ENCODE measurements around the gene CELSR1.

Gene CELSR1

DNA sequence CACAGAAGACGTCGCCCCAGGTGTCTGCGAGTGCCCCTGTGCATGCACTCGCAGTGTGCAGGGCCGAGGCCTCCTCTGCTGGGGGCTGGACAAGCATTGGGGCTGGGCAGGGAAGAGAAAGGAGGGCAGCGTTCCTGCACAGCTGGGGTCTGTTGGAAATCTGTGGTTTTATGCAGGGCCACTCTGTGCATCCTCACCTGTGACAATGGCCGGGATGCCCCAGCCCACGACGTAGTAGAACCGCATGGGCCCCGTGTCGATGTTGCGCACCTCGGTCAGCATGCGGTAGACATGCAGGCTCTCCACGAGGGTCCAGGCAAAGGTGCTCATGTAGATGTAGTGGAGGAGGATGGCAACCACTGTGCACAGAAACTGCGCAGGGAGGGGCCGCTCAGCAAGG lies 164.7 kb downstream of the CELSR1 start:
- no peak for DNase-seq

DNA sequence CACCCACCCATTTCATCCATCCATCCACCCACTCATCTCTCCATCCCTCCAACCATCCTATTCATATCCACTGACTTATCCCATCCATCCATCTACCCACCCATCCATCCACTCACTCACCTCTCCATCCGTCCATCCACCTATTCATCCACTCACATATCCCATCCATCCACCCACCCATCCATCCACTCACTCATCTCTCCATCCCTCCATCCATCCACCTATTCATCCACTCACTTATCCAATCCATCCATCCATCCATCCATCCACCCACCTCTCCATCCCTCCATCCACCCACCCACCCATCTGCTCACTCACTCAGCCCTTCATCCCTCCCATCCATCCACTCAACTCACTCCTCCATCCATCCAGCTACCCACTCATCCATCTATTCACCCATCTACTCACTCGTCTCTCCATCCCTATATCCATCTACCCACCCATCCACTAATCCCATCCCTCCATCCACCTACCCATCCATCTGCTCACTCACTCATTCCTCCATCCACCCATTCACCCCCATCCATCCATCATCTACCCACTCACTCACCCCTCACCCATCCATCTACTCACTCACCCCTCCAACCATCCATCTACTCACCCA lies 165.7 kb downstream of the CELSR1 start:
- DNase-seq, result no peak

DNA sequence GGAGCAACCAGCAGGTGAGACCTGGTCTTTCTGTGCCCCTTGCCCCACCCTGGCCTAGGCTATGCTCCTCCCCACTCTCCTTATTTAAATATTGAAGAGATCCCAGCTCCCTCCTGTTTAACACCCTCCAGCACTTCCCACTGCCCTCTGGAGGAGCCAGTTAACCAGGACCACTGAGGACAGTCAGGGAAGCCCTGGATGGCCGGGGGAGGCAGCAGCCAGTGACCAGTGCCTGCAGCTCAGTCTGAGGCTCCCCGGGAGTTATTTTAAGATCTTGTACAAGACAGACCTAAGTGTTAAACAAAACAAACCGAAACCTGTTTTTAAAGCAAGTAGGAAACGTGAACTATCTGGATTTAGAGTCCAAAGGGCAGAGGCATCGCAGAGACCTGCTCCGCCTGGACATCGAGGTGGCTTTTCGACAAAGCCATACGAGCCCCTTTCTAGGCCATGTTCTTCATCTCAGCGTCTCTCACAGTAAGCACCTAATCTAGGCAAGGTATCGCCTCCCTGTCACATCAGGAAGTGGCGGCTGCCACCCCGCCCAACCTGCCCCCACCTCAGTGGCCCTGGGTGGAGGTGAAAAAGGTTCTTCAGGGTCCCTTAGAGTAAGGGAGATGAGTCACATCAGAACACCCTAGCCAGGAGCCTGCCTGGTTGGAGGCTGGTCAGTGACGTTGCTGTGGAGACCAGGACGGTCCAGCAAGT lies 166.7 kb downstream of the CELSR1 start:
- DNase-seq, result no peak

DNA sequence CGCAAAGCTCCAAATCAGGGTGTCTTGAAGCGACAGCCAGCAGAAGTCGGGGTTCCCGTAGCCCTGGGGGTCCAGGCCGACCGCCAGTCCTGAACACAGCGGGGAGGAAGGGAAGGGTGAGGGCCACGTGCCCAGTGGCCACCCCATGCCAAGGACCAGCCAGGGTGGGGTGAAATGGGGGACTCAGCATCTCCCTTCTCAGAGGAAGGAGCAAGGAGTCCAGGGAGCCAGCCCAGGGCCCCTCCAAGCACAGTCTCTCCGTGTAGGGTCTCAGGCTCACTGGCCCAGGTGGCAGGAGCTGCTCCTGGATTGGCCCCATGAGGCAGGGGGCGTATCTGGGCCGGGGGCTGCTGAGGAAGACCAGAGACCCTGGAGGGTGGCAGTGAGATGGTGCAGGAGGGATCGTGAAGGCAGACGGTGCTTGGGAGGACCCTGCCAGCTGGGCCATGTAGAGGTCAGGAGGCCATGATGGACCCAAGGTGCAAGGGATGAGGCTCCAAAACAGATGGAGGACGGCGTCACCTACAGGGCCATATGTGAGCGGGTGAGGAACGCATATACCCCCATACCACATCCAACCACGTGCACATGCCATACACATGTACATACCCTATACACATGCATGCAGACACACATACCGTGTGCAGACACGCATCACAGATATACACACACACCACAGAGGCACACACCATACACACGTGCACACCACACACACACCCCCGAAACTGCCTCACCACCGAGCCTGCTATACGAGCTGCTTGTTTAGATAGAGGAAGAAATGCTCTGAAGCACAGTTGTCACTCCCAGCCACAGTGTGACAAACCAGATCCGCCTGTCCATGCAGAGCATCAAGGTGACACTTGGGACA lies 167.5 kb downstream of the CELSR1 start:
- no peak for DNase-seq

DNA sequence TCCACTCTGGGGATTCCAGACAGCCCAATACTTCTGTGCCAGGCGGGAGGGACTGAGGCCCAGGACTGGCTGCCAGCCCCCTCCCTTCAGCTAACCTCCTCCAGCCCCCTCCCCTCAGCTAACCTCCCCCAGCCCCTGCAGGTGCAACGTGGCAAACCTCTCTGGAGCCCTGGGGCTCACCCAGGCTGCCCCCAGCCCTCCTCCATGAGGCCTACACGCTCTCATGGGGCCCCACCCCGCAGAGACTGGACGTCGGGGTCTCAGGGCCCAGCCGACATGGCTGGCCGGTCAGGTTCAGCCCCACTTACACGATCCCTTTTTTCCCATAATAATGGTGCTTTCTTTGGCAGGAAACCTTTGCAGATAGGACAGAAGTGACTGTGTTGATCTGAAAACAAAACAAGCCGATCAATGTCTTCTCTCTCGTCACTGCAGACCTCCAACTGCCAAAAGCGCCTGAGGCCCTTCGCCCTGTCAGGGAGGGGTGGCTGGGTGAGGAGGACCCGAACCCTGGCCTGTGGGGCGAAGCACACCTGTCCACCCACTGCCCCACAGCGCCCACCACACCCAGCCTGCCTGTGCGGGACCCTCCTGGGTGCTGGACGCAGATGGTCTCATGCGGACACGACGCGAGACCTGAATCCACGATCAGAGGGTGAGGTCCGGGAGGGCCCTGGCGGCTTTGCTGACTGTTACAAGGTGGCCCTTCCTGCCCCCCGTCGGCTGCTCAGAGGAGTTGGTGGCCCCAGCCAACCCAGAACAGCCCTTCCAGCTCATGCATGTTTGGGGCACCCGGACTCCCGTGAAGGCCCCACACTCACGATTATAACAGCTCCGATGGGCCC lies 168.3 kb downstream of the CELSR1 start:
- no peak for DNase-seq

DNA sequence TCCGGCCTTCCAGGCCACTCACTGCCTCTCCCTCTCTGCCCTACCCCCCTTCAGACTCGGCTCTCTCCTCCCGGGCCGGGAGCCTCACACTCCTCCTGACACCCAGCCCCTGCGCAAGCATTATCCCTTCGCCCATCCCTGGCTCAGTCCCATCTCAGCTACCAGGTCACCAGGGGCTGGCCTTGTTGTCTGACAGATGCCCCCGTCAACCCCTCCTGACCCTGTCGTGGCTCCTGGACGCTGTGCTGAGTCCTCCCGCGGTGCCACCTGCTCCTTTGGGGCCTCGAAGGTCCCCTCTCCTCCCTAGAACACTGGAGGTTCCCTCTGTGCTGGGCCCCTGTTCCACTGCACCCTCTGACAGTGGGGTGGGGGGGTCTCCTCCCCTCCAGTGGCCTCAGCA lies 169.0 kb downstream of the CELSR1 start:
- no peak for DNase-seq

DNA sequence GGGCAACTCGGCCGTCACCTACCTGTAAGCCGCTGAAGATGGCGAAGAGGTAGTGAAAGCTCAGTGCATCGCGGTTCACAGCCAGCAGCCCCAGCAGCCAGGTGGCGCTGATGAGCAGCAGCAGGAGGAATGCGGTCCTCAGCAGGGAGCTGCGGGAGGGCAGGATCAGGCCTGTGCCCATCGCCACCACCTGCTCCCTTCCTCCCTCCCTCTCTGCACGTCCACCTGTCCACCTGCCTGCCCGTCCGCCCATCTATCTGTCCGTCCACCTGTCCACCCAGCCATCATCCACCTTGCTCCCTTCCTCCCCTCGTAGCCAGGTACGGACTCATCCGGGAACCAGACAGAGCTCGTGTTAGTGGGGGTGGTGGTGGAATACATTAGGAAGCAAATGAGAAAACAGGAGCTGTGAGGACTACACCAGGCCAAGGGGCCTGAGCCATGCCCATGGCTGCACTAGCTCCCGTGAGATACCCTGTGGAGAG lies 169.7 kb downstream of the CELSR1 start:
- DNase-seq, result no peak

DNA sequence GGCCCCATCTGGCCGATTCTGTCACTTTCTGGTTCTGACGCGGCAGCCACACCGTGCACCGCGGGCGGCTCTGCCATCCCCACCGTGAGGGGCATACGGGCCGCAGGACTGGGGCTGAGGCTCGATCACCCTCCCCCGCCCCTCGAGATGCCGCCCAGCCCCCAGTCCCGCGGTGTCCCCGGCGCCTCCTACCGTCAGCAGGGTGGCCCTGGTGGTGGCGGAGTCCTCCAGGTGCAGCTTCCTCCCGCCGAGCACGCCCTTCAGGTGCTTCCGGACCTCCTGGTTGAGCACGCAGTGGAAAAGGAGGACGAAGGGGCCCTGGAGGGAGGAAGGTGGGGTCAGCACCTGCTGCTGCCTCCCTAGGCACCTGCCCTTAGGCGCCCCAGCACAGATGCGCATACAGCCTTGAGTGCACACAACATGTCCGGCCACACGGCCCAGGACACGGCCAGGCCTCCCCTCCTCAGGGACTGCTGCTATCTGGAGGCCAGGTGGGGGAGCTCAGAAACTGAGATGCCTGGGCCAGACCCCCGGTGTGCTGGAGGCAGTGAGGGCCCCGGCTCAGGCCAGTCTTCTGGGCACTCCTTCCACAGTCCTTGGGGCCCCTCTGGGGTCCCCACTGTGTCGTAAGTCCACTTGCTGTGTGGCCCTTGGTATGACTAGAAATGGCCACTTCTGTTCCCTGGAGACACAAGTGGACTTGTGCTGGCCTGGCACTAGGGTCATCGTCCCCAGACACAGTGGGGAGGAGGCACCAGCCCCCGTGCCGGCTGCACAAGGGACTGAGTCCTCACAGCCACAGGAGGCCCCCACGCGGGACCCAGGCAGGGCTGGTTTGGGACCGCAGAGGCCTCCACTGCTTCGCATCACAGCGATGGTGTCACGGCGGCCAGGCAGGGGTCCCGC lies 170.4 kb downstream of the CELSR1 start:
- DNase-seq, result no peak

DNA sequence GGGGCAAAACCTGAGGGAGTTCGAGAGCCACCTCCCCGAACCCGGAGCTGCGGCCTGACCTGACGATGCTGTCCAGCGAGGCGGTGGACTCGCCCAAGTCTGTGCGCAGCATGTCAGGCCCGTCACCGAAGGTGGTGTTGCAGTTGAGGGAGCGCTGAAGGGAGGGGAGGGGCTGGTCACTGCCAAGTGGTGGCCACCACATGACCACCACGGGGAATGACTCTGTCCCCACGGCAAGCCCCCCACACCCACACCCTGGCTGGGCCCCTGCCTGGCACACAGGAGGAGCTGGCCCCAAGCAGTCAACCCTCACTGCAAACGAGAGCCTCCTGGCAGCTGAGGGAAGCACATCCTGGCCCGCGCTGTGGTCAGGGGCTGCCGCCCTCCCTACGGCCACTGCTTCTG lies 171.1 kb downstream of the CELSR1 start:
- DNase-seq, result no peak

DNA sequence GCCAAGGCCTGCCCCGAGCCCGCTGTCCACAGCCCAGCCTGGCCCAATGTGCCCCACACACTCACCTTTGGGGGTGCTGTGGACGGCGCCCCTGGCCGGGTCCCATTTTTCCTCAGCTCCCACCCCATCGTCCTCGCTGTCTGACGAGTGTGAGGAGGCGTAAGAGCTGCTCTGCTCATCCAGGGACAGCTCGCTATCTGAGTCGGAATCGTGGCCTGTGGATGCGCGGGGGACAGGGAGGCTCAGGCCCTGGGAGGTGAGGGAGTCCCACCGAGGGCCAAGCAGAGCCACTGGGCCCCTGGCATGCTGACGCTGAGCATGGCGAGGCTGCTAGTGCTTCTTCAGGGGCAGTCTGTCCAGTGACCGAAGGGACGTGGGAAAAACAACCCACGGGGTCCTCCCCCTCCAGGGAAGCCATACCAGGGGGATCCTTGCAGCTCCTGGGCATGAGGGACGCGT lies 172.2 kb downstream of the CELSR1 start:
- no peak for DNase-seq

DNA sequence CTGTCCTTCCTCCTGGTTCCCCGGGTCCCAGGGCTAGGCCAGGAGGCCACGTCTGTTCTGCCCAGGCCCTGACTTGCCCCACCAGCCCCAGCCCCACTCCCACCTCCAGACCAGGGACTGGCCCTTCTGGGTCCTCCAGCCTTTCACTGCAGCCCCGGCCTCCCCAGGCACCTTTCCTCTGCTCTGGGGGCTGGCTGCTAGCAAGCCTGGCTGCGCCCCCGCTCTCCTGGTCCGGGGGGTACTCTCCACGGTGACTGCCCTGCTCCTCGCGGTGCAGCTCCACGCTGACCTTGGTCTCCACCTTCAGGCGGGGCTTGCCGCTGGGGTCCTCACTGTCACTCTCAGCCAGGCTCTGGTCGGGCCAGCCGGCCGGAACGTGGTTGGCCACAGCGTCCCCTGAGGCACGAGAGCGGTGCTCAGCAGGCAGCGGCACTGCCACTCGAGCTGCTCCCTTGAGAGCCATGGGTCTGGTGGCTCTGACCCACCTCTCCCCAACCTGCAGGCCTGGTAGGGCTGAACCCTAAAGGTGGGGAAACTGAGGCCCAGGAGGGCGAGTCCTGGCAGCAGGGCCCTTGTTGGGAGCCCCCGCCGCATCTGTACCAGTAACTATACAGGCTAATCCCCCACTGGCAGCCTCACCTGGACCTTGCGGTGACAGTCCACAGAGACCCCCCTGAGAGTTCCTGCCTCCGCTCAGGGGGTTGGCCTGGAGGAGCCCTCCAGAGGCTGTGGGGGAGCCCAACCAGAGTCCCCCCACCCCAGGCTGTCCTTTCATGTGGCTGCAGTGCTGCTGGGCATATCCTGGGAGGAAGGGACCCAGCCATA lies 172.9 kb downstream of the CELSR1 start:
- DNase-seq, result no peak

DNA sequence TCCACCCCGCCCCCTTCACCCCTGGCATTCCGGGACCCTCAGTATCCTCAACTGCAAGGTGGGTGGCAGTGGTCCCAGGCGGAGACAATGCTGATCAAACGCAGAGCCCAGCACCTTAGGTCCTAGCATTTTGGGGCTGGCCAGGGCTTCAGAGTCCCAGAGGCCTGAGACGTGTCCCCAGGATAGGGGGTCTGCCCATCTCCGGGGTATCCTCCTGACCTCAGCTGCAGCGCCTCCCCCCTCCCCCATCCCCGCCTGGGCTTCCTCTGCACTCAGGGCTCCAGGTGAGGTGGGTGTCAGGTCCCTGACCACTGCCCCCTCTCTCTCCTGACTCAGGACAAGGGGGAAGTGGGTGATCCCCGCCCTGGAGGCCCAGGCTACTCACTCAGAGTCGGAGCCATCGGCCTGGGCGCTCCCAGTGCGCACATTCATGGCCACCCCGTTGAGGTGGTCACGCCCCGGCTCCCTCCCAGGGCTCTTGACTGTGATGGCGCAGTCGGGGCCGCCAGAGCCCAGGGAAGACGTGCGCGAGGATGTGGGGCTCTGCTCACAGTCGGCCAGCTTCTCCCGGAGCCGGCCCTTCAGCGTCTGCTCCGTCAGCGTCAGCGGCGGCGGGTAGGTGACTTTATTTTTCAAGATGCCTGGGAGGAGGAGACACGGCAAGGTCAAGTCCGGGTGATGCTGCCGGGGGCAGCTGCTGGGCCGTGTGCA lies 173.7 kb downstream of the CELSR1 start:
- DNase-seq, result no peak

DNA sequence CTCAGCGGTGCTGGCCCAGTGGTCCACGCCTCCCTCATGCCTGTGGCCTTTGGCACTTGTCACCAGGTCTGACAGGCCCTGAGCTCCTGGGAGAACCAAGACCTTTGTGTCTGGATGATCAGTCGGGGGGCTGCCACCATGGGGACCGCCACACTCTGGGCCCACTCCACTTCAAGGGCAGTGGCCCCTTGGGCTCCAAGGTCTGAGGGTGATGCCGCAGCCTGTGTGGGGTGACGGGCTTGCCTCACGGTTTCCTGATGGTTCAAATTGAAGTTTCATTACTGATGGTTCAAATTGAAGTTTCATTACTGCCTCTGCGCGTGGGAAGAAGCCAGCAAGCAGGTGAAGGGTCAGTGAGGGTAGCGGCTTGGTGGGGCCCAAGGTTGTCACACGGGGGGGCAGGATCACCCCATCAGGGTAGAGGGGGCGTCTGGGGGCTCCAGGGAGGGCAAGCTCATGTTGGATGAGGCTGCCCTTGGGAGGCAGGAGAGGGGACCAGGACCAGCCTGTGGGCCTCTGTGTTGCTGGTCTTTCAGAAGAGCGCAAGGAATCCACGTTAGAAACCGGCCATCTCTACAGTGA lies 174.4 kb downstream of the CELSR1 start:
- no peak for DNase-seq

DNA sequence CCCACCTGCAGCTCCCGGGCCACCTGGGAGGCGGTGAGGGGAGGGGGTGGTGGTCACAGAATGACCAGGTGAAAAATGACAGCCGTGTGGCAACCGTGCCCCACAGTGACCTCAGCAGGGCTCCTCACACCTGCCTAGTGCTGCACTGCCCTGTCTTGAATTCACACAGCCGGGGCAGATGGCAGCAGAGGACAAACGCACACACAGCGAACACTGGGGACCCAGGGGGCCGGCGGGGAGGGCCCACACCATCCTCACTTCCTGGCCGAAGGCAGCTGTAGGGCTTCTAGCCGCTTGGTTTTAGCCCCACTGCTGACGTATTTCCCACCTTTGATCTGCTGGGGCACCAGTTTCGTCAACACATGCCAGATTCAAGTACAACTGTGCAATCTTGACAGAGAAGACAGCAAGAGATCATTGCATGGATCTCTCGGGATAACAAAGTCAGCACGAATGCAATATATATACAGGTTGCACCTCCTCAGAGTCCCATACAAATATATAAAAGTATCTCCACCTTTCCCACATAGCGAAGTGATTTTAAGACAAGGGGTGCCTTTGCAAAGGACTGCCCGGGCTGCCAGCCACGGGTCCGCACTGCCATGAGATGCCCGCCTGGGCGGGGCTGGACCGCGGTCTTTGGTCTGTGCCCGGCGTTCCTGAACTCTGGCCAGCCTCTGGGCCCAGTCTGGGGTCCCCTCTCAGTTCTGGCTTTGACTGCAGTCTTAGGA lies 175.1 kb downstream of the CELSR1 start:
- DNase-seq, result no peak

DNA sequence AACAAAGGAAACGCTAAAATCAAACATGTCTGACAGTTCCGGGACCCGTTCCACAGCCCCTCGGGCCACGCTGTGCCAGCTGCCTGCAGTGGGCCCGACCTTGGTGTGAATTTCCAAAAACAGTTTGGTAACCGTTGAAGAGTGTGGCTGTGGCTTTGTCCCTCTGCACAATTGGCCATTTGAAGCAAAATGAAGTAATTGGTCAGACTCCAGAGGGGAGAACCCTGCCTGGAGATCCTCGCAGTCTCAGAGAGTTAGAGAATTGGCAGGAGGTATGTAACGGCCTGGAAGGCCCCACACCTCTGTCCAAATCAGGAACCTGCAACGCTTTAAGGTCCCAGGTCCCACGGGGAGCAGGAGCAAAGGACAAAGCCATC lies 175.6 kb downstream of the CELSR1 start:
- no peak for DNase-seq

DNA sequence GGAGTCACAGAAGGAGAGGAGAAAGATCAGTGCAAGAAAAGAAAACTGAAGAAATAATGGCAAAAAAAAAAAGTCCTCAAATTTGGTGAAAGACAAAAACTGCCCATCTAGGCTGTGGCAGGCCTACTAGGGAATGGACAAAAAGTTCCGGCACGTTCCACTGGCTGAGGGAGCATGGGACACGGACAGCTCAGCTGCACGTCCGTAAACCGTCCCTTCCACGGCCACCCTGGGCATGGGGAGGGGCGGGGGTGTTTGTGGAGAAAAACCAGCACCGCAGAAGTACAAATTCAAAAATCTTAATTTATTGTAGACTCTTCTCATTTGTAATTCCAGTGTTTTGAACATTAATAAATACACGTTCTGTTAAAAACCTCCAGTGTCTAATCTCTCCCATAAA lies 176.5 kb downstream of the CELSR1 start:
- no peak for DNase-seq

DNA sequence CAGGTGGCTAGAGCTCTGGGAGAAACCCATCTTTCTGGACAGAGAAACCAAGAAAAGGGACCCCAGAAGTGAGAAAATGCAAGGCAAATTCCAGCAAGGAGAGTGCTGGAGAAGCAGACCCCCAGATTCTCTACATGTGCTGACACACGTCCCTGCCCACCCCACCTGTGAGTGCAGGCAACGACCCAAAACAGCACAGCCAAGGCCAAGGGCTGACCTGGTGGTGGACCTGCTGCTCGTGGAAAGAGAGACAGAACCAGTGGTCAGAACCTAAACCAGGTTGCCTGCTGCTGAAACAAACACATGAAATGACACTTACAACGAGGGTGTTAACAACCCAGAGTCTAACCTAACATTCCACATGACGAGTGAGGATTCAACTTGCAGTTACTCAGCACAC lies 177.3 kb downstream of the CELSR1 start:
- no peak for DNase-seq

DNA sequence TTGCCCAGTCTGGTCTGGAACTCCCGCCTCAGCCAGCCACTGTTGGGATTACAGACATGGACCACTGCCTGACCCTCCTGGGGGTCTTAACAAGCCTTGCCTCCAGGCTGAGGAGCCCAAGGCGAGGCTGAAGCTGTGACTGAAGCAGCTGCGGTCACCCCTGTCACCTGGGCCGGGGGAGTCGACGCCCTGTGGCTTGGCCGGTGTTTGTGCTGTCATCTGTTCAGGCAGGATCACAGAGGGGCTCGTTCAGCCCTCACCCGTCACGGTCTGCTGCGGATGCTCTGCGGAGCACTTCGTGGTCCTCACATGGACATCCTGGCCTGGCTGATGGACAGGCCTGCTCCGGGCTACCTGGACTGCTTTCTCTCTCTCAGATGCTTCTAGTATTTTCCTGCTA lies 178.1 kb downstream of the CELSR1 start:
- DNase-seq, result no peak

DNA sequence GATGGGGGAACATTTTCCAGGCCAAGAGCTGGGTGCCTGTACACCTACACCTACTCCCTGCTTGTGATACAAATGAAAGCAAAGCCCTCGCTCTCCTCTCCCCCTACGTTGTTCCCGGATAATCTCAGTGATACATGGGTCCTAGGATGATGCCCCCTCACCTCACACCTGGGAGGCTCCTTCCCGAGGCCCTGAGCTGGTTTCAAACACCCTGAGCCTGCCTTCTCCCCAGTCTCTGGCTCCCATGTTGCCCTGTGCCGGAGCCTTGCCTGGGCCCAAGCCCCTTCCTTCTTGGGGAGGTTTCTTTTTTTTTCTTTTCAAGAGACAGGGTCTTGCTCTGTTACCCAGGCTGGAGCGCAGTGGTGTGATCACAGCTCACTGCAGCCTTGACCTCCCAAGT lies 178.7 kb downstream of the CELSR1 start:
- DNase-seq, result no peak
